Endothelial cell of umbilical vein (primary cell): ENCODE data around the gene MT2A. TPM values are rescaled to one million over a fixed set of nuclear protein-coding genes. Genes with fewer than 3 reads are reported as not detected.

ENCODE experiments used
- BruUV-seq: library from RNA; stranded (reverse); fragments of 400-500 nt; replicated peaks from 2 replicates; lab custom pipeline; 2021; lab: Mats Ljungman, UMichigan
- CTCF ChIA-PET: fragments of 300-600, 350-600 bp; sonication (Branson Sonifier 250); formaldehyde crosslinking; loops from one replicate; lab custom pipeline; 2021; ENCODE audit warnings: antibody characterized with exemption, inconsistent platforms; lab: Charles Lee
- POLR2A ChIA-PET: fragments of 300-600, 350-600 bp; sonication (Branson Sonifier 250); formaldehyde crosslinking; loops from one replicate; lab custom pipeline; 2021; ENCODE audit warnings: antibody characterized with exemption, inconsistent platforms; lab: Charles Lee
- DNase-seq: peaks from one replicate; pipeline ENCODE4 v3.0.0-alpha.2; 2011; ENCODE audit warnings: low read depth, low spot score
- FAIRE-seq: peaks from 2 replicates; lab custom pipeline; 2011; peaks lifted over from hg19 to GRCh38; lab: Jason Lieb, UNC
- H2AFZ ChIP-seq: 2 replicates; pipeline ENCODE4 v1.6.0; 2012; ENCODE audit warnings: low read depth, low read length, control low read depth, inconsistent platforms
- H3K27ac ChIP-seq: 2 replicates; pipeline ENCODE4 v1.5.1; 2011; ENCODE audit warnings: low read depth, mild to moderate bottlenecking, control low read depth, low read length, moderate library complexity; ENCODE audit not compliant: insufficient read depth
- H3K27me3 ChIP-seq, 2 experiments: 2 replicates each; pipeline versions ENCODE4 v1.6.0 to v1.6.1; 2011; ENCODE audit warnings: low read length in 2 of 2, mixed read lengths in 1 of 2; ENCODE audit not compliant: control insufficient read depth in 2 of 2, insufficient read depth in 2 of 2
- H3K36me3 ChIP-seq, 2 experiments: 2 replicates in 1 of 2; 3 replicates in 1 of 2; pipeline ENCODE4 v1.5.1; 2011; ENCODE audit warnings: low read length in 2 of 2, mild to moderate bottlenecking in 1 of 2, moderate library complexity in 1 of 2; ENCODE audit not compliant: control insufficient read depth in 2 of 2, insufficient read depth in 2 of 2; ENCODE audit errors: extremely low read depth in 1 of 2
- H3K4me1 ChIP-seq: 3 replicates; pipeline ENCODE4 v1.5.1; 2011; ENCODE audit warnings: mild to moderate bottlenecking, low read length; ENCODE audit not compliant: control insufficient read depth, insufficient read depth; ENCODE audit errors: extremely low read depth
- H3K4me2 ChIP-seq: 2 replicates; pipeline ENCODE4 v1.6.1; 2011; ENCODE audit warnings: low read length, control low read depth, mixed read lengths; ENCODE audit not compliant: insufficient read depth
- H3K4me3 ChIP-seq, 3 experiments: fragments of 200-600 bp in 1 of 3; sonication (generic), shearing (Covaris generic) in 1 of 3; replicated peaks in 1 of 3; 2 replicates each; pipeline ENCODE4 v1.5.1; 2011 to 2016; ENCODE audit warnings: control low read depth in 3 of 3, low read length in 3 of 3, mild to moderate bottlenecking in 2 of 3, inconsistent platforms in 1 of 3, low read depth in 1 of 3, moderate library complexity in 1 of 3; ENCODE audit not compliant: insufficient read depth in 1 of 3
- H3K79me2 ChIP-seq: 2 replicates; pipeline ENCODE4 v1.6.0; 2012; ENCODE audit warnings: low read length, inconsistent platforms; ENCODE audit not compliant: control insufficient read depth, insufficient read depth
- H3K9ac ChIP-seq: replicated peaks from 2 replicates; pipeline ENCODE3; 2011; ENCODE audit warnings: low read length, control low read depth; ENCODE audit not compliant: insufficient read depth; ENCODE audit errors: extremely low read depth
- H3K9me1 ChIP-seq: replicated peaks from 3 replicates; pipeline ENCODE4 v1.6.0; 2011; ENCODE audit warnings: mild to moderate bottlenecking, low read length; ENCODE audit not compliant: control insufficient read depth, insufficient read depth; ENCODE audit errors: extremely low read depth
- H3K9me3 ChIP-seq: replicated peaks from 2 replicates; pipeline ENCODE4 v1.5.1; 2012; ENCODE audit warnings: low read length, inconsistent platforms; ENCODE audit not compliant: control insufficient read depth, insufficient read depth
- H4K20me1 ChIP-seq: replicated peaks from 2 replicates; pipeline ENCODE3; 2011; ENCODE audit warnings: mild to moderate bottlenecking, low read length; ENCODE audit not compliant: control insufficient read depth, insufficient read depth; ENCODE audit errors: extremely low read depth
- CTCF ChIP-seq, 2 donors: IDR thresholded peaks; 1 replicate in 1 of 2; 2 replicates in 1 of 2; pipeline ENCODE4 v1.5.1; 2011; ENCODE audit warnings: low read length in 2 of 2, mild to moderate bottlenecking in 2 of 2, moderate library complexity in 2 of 2, control low read depth in 1 of 2, inconsistent platforms in 1 of 2, low read depth in 1 of 2; ENCODE audit not compliant: insufficient read depth in 1 of 2; ENCODE audit errors: extremely low read depth in 1 of 2
- EZH2 ChIP-seq: IDR thresholded peaks from 2 replicates; pipeline ENCODE4 v1.6.1; 2012; ENCODE audit warnings: borderline replicate concordance, low read depth, mild to moderate bottlenecking, moderate library complexity, low read length, inconsistent platforms; ENCODE audit not compliant: severe bottlenecking
- FOS ChIP-seq: IDR thresholded peaks from 2 replicates; pipeline ENCODE4 v1.6.1; 2011; ENCODE audit warnings: mild to moderate bottlenecking, low read length, moderate library complexity, borderline replicate concordance; ENCODE audit not compliant: insufficient read depth
- GATA2 ChIP-seq: IDR thresholded peaks from 2 replicates; pipeline ENCODE4 v1.7.0; 2011; ENCODE audit warnings: low read depth, mild to moderate bottlenecking, moderate library complexity, mixed read lengths, low read length; ENCODE audit not compliant: insufficient read length, insufficient read depth
- JUN ChIP-seq: IDR thresholded peaks from 2 replicates; pipeline ENCODE4 v1.6.1; 2011; ENCODE audit warnings: borderline replicate concordance, low read depth; ENCODE audit not compliant: insufficient read length, insufficient read depth
- MAX ChIP-seq: IDR thresholded peaks from 2 replicates; pipeline ENCODE4 v1.6.1; 2011; ENCODE audit not compliant: insufficient read depth, insufficient read length
- MYC ChIP-seq: IDR thresholded peaks from one replicate; pipeline ENCODE4 v1.6.1; 2011; ENCODE audit warnings: mild to moderate bottlenecking, low read depth, low read length
- POLR2A ChIP-seq: IDR thresholded peaks from 2 replicates; pipeline ENCODE4 v1.6.1; 2012; ENCODE audit warnings: low read depth, mild to moderate bottlenecking, control low read depth, low read length
- POLR2AphosphoS5 ChIP-seq: IDR thresholded peaks from 2 replicates; pipeline ENCODE4 v1.6.1; 2012; ENCODE audit warnings: low read depth, mild to moderate bottlenecking, control low read depth, low read length, moderate library complexity; ENCODE audit not compliant: insufficient read depth
- dilution Hi-C: fragments of 300-500 bp; cut with MboI; formaldehyde crosslinking; loops from one replicate; pipeline ENCODE4 v1.15.0; 2019; ENCODE audit warnings: low sequenced_read_pairs; ENCODE audit not compliant: extremely low pct_ligation_motif_present
- intact Hi-C: fragments of 100-400 bp; cut with micrococcal nuclease; formaldehyde crosslinking; loops from one replicate; pipeline ENCODE4 v1.10.0; 2022
- polyA plus RNA-seq, 4 experiments: library from polyadenylated mRNA; depleted of rRNA in 3 of 4; stranded (reverse) in 3 of 4; unstranded in 1 of 4; fragments of >200 nt; gene quantifications; 2 replicates each; pipeline versions ENCODE4 v1.2.1 to v1.2.3, GENCODE V29; 2011 to 2012; ENCODE audit warnings: missing spikeins in 1 of 4
- total RNA-seq: library from RNA; stranded (reverse); gene quantifications from 2 replicates; pipeline ENCODE4 v1.2.3, GENCODE V29; 2021

The MT2A gene
- total and polyA plus RNA-seq, 2 donors (not counting 3 experiments of a cell fraction or from before 2014, with no cell fraction given), result 276 to 1,337 TPM

DNA sequence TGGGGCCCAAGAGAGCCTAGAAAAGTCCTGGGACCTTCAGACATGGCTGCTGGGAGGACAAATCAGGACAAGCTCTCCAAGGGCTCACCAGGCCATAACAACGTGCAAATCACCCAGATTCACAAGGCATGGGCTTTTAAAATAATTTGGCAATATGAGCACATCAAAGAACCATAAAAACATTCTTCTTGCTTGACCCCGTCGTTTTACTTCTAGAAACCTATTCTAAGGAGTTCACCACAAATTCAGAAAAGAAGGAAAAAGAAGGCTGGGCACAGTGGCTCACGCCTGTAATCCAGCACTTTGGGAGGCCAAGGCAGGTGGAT, 31.1 kb upstream of the MT2A start:
- no peak for DNase-seq
- H3K4me1 ChIP-seq, result no peaks in the 10 kb centered on the region
- CTCF ChIA-PET, result interaction anchor here (1.0 to 4.5 kb wide), 20 partner anchors 10 to 216 kb away, joined by 3 to 142 read pairs (median 8); partner anchors contain the start of genes MT2A and MT4
- no peak overlapping the region for H3K27ac ChIP-seq
- dilution Hi-C loops (no loop called here), intact Hi-C loops (loop anchor here (1.0 to 2.0 kb wide), 6 partner anchors 23 to 292 kb away; no protein-coding TSS in a partner anchor)
- FAIRE-seq, result no peak
- BruUV-seq, result no TSS peak
- H3K27me3 ChIP-seq, result peaks cover 0 to 9% of the 10 kb centered on the region in 2 experiments
- no peak for TF ChIP-seq MYC
- TF ChIP-seq FOS, result no peak
- TF ChIP-seq POLR2AphosphoS5, result no peak
- no peak for TF ChIP-seq JUN
- TF ChIP-seq MAX, result no peak
- TF ChIP-seq EZH2, result no peak
- no peak for TF ChIP-seq POLR2A
- no peak for TF ChIP-seq CTCF (IDR thresholded peaks at IDR 0.05; ENCODE audit: extremely low read depth in 1 of 2, insufficient read depth in 1 of 2, low read depth in 1 of 2, low read length in 2 of 2)
- TF ChIP-seq GATA2, result no peak
- no peaks in the 10 kb centered on the region for H3K9me1 ChIP-seq
- no peaks in the 10 kb centered on the region for H4K20me1 ChIP-seq
- H3K4me3 ChIP-seq, result no peak overlapping the region
- H3K36me3 ChIP-seq, result no peaks in the 10 kb centered on the region
- no peaks in the 10 kb centered on the region for H3K79me2 ChIP-seq
- H3K4me2 ChIP-seq, result no peak overlapping the region
- no peak overlapping the region for H3K9ac ChIP-seq
- no peak overlapping the region for H2AFZ ChIP-seq
- POLR2A ChIA-PET, result no interaction called here
- no peaks in the 10 kb centered on the region for H3K9me3 ChIP-seq
